Left hindlimb (tissue), 1 donor: ENCODE data around the gene TMEM184B.
A peak's percentile ranks its signal among the peaks of the same experiment; 100 is the strongest.

ENCODE experiments used
- DNase-seq: peaks from one replicate; pipeline ENCODE4 v3.0.0-alpha.2; 2018

Gene TMEM184B

DNA sequence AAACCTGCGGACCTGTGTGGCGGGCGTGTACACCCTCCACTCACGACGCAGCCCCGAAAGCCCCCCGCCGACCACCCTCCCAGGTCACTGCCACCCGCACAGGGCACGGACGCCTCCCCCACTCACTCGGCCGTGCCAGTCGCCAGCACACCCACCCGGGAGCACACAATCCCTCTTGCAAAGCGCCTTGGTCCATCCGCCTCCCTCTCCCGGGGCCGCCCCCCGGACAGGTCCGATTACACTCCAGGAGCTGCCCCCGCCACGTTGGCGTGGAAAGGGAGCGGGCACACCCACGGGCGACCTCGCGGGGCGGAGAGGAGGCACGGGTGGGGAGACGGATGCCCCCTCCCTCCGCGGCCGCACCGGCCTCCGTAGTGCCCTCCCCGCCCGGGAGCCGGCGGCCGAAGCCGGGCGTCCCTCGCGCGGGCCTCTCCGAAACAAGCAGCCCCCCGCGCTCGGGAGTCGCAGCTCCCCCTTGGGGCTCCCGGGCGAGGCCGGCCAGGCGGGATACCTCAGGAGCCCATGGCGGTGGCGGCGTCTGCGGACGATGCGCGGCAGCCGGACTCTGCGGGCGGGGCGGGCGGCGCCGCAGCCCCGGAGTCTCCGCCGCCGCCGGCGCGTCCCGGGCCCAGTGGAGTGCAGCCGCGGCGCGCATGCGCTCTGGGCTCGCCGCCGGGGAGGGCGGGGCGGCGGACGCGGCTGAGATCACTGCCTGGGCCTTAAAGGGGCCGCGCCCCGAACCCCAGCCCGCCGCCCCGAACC lies at the start of gene TMEM184B:
Gene TMEM184B (minus strand): TSS at position 638 of the 762 bp plus-strand sequence. CDS start 25,049 bp downstream, outside the sequence.
- peak; percentile 87 for DNase-seq

GRCh38 chr22:38320605-38321402 lies 48.0 kb upstream of the TMEM184B start:
- no peak for DNase-seq

DNA sequence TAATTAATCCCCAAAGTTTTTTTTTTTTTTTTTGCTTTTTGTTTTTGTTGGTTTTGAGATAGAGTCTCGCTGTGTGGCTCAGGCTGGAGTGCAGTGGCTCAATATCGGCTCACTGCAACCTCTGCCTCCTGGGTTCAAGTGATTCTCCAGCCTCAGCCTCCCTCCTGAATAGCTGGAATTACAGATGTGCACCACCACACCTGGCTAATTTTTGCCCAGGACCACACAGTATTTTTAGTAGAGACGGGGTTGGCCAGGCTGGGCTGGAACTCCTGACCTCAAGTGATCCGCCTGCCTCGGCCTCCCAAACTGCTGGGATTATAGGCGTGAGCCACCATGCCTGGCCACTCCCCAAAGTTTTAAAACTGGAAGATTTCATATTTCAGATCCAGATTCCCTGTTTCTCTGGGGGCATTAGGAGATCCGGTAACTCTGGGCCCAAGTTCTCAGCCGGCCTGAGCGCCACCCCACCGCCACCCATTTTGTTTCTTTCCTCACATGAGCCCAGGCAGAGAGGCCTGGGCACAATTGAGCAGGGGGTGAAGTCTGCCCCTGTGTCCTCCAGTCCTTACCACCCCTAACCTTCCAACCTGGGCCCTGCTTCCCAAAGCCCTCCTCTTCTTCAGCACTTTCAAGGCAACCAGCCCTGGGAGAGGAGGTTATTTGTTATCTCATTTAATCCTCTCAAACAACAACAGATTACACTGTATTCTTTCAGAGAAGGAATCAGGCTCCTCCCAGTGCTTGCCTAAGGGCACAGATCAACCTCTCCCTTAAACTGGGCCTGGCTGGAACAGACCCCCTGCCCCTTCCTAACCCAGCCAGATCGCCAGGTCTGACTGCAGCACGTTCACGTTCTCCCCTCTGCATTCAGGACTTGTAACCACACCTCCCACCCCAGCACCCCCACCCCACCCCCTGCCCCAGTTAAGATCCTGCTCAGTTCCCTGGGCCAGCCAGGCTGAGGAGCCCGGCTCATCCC lies 46.3 kb upstream of the TMEM184B start:
- DNase-seq, result no peak

DNA sequence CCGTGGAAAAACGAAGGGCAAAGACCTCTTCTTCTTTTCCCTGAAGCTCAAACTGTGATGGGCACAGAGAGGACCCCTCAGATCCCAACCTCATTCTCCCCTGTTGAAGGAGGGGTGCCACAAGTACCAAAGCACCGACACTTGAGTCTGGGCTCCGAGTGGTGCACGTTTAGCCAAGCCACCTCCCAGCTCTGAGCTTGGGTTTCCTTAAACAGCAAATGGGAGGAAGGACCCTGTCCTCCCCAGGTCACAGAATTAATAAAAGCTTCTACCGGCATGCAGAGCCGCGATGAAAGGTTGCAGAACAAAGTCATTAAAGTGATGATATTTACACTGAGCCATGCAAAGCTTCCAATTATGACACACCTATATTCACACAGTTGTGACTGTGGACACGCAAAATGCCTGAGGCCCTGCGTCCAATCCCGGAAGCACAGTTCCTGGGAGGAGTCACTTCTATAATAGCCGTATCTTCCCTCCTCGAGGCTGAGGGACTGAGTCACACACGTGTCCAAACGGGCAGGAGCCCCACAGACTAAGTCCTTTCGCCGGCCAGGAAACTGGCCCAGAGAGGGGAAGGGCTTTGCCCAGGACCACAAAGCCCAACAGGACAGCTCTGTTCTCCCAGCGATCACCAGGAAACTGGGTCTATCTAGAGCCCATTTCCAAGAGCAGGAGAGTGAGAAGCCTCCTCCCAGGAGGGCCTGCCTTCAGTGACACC lies 45.3 kb upstream of the TMEM184B start:
- peak; percentile 67 for DNase-seq

DNA sequence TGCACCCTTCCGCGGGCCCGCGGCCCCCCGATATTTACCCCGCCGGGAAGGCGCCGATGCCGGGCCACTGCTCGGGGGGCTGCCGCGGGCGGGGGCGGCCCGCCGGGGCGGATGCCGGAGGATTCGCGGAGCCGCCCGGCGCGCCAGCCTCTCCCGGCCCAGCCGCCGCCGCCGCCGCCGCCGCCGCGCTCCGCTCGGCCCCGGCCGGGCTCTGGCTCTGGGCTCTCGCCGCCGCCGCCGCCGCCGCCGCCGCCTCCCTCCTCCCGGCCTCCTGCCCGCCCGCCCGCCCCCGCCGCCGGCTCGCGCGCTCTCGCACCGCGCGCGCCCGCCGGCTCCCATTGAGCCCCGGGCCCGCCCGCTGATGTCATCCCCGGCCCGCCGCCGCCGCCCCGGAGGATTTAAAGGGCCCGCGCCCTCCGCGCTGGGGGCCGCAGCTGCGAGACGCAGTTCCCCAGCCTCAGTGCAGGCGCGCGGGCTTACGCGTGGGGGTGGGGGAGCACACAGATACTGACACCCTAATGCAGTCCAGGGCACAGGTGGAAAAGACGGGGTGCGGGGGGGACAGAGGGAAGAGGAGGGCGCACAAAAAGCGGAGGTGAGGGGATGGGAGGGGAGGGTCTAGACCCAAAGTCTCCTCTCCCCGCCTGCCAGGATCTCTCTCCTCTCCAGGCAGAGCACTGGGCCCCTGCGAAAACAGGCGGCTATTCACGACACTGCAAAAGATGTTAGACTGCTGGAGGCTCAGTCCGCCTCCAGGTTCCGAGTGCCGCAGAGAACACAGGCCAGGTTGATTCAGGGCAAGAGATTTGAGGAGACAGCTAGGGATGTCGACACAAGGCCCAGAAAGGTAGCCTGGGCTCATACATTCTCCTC lies 44.5 kb upstream of the TMEM184B start, which contains the start of gene CSNK1E:
Gene CSNK1E (minus strand): TSS at position 312 of the 873 bp plus-strand sequence. CDS start 3,276 bp downstream, outside the sequence.
- DNase-seq, result peak; percentile 81

DNA sequence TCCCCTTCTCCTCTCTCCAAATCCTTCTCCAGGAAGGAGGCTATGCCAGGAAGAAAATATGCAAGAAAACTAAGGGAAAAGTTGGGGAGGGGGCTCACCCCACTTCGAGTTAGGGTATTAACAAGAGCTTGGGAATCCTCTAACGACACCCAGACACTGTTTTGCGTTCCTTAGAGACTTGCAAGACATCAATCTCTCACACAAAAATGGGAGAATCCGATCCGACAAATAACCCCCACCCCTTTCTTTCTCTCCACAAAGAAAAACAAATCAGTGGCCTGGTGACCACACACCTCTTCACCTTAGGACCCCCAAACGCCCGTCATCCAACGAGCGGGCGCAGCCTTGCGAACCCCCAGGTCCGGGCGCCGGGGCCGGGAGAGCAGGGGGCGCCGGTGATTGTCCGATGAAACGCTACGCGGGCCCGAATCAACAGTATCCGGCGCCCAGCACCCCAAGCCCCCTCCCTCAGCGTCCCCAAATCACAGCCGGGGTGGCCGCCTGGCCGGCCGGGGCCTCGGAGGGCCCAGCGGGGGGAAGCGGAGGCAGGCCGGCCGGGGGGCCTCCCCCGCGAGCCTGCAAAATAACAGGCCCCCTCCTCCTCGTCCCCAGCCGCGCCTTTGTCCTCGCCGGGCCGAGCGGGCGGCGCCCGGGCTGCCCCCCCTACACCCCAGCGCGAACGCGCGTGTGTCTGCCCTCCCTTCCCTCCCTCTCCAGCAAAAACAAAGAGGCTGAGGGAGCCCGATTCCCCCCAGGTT lies 43.7 kb upstream of the TMEM184B start:
- peak; percentile 85 for DNase-seq

- peak; percentile 51 for DNase-seq
Measured at GRCh38 chr22:38315823-38316363, 43.1 kb upstream of the TMEM184B start.

- DNase-seq, result peak; percentile 60
Measured at GRCh38 chr22:38314933-38315822, 42.4 kb upstream of the TMEM184B start.

GRCh38 chr22:38314051-38314932 lies 41.5 kb upstream of the TMEM184B start:
- no peak for DNase-seq

DNA sequence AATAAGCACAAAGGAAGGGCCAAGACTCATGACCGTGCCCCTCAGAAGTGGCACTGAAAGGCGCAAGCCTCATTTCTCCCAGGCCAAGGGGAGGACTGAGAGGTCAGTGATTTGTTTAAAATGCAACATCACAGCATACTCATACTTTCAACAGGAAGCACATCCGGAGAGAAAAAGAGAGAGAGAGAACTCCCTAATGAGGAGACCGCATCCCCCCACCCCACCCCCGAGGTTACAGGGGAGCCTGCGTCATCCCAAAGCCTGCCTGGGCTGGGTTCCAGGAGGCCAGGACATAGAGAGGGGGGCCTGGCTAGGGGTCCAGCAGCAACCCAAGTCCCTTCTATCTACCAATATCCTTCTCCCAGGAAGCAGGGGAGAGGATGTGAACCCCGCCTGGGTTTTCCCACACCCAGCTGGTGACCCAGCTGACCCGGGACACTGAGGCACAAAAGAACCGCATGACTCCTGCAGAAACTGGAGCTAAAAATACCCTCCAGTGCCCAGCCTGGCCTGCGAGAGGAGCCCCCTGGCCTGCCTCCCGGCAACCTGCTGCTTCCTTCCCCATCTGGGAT lies 40.7 kb upstream of the TMEM184B start:
- peak; percentile 86 for DNase-seq

DNA sequence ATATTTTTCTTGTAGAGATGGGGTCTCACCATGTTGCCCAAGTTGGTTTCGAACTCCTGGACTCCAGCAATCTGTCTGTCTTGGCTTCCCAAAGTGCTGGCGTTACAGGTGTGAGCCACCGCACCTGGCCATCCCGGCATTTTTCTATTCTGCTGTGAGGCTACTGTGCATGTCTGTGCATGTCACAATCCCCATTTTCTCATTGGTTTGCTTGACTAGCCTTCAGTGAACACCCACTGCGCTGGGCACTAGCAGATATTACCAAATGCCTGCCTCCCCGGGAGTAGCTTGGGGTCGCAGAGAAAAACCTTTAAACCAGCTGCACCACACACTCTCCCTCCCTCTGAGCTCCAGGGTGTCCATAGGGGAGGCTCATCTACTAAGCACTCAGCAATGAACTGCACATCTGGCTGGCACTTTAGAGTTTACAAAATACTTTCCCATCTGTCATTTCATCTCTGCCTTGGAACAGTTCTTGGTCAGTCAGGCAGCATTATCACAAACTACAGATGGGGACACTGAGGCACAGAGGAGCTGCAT lies 39.5 kb upstream of the TMEM184B start:
- DNase-seq, result no peak

DNA sequence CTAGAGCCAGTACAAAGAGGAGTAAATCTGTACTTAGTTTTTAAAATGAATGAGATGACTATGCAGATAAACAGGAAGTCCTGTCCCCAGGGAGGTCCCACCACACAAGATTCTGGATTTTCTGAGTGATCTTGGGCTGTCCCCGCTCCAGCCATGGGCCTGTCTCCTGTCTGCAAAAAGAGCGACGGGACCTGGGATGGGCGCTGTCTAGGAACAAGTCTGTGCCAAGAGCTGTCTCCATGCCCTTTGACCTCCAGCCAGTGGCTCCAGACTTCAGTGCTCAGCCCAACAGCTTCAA lies 38.5 kb upstream of the TMEM184B start:
- no peak for DNase-seq

DNA sequence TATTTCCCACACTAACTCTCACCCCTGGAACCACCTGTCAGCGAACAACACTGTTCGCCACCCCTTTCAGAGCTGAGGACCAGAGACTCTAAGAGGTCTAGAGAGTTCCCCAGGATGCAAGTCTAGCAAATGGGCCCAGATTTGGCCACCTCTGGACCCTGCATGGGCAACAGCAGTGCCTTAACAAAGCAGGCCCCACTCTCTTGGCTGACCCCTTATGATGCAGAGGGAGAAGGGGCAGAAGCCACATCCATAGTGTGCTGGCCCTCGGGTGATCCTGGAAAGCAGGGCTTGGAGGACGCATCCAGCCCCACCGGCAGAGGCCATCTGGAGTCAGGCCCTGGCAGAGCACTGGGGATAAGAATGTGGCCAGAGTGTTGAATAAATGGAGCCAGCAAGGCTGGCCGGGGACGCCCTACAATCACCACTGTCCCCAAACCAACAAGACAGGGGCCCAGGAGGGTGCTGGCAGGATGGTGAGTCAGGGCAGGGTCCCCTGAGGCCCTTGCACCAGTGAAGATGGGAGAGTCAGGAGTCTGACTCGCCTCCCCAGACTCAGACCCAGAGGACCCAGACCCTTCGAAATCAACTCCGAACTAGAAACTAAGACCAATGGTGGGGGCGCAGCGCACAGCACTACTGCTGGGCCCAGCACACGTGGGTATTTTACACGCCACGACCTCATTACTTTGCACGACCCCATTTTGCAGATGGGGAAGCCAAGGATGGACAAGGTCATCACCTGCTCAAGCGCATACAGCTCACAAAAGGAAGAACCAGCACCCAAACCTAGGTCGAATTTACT lies 37.9 kb upstream of the TMEM184B start:
- no peak for DNase-seq

- no peak for DNase-seq
Measured at GRCh38 chr22:38309614-38310517, 37.1 kb upstream of the TMEM184B start.

DNA sequence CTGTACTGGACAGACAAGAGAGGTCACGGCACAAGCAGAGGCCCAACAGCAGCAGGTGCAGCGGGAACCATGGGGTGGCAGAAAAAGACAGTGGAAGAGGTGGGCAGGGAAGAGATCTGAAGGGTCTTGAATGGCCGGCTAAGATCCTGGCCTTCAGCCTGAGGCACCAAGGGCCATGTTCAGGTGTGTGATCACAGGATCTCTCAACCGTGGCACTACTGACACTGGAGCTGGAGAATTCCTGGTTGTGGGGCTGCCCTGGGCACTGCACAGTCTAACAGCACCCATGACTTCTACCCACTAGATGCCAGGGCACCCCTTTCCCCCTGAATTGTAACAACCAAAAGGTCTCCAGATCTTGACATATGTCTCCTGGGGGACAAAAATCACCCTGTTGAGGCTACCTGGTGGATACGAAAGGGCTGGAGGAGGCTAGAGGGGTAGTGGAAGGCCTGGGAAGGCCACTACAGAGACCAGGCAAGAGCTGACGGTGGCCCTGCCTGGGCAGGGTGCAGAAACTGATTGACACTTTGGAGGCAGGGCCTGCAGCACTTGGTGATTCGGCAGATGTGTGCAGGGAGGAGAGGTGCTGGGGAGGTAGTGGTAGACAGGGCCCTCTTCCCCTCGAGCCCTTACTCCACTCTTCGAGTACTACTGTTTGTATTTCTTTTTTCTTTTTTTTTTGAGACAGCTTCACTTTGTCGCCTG lies 36.1 kb upstream of the TMEM184B start:
- no peak for DNase-seq
